Femur (tissue), 1 donor: Measurements from ENCODE around the gene CST5.
"Not testable (repeated sequence)": the region's sequence is repeated elsewhere in the genome, so short reads cannot be mapped to it uniquely, and the experiment has no call there.

Source experiments
- DNase-seq: peaks from one replicate; pipeline ENCODE4 v3.0.0-alpha.2; 2017

The CST5 gene, protein sequence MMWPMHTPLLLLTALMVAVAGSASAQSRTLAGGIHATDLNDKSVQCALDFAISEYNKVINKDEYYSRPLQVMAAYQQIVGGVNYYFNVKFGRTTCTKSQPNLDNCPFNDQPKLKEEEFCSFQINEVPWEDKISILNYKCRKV

DNA sequence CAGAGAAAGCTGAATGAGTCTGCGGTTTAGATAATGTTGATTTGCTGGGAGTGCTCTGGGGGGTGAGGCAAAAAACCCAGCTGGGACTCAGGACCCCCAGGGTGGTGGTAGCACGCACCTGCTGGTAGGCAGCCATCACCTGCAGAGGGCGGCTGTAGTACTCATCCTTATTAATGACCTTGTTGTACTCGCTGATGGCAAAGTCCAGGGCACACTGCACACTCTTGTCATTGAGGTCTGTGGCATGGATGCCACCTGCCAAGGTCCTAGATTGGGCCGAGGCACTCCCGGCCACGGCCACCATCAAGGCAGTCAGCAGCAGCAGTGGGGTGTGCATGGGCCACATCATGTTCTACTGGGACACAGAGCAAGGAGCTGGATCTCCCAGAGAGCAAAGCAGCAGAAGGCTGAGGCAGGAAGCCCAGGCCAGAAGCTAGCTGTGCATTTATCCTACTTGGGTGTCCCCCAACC lies at the start of gene CST5:
Gene CST5 (minus strand): TSS at position 421 of the 471 bp plus-strand sequence. CDS start 72 bp downstream, at position 349.
- DNase-seq: no peak

DNA sequence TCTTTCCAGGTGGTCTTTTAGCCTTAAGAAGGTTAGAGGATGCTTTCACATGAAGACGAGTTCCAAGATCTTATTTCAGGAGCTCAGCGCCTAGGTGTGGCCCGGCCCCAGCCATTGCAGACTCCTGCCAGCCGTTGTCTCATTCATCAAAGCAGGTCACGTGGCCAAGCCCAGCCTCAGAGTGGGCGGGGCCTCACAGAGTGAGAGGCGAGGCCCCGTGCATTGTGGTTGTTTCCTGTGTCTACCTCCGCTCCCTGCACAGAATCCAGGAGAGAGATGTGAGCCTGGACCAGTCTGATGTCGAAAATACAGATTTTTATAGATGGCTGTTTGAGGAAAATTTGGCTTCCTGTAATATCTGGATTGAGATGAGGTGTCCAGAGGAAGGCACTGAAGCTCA lies 49.2 kb upstream of the CST5 start:
- DNase-seq: no peak

DNA sequence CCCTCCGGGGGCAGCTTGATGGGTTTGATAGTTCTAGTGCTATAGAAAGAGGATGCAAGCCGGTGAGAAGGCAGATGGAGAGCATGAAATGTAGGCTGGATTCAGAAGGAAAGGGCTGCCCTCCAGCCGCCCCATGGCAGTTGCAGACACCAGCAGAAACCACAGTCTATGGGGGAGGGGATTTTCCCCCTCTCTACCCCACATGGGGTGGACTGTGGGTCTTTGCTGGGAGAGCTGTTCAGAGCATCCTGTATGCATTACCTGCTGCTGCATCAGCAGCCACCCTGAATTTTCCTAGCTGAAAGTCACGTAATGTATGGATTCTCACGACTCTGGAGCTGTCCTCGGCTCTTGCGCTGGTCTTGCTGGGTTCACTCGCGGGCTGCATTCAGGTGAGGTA lies 48.8 kb upstream of the CST5 start:
- DNase-seq: no peak

DNA sequence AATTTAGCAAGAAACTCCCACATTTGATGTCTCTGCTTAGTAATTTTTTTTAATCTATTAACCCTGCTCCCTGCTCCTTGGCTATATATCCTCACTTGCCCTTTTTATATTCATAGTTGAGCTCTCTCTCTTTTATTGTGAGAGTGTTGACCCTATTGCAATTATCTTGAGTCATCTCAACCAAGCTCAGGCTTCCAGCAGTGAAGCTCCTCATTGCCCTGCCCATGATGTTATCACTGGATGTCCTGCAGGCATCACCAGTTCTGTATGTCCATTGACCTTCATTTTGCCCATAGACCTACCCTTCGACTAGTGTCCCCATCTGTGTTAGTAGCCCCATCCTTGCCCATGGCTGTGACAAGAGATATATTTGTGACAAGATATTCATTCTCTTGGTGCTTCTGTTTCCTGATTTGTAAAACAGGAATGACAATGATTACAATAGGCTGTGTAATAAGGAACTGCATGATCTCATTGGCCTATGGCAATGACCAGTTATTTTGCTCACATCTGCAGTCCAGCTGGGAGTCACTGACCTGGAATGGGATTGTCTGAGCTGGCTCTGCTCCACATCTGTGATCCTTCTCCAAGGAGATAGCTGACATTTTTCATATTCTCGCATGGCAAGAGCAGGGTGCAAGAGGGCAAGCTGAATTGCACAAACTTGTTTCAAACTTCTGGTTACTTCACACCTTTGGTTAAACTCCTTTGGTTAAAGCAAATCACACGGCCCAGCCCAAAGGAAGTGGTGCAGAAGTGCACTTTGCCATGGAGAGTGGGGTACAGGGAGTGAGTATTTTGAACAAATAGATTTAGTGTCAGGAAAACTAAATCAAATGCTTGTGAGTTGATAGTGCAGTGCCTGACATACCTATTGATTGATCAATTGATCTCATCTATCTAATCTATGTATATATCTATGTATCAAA lies 47.7 kb upstream of the CST5 start:
- no peak for DNase-seq

DNA sequence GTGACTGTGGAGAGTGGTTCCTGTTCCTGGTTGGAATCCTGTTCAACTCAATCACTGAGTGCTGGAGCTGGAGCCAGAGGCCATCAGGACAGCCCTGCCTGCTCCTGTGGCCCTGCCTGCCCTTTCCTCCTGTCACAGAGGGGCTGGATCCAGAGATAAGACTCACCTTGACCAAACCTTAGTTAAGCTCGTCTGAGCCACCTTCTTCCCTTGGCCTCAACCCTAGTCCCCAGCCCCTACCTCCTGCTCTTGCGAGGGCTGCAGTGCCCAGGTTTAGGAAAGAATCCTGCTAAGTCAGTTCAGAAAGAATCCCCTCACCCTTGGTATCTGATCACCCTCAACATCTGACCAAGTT lies 47.0 kb upstream of the CST5 start:
- DNase-seq: no peak

DNA sequence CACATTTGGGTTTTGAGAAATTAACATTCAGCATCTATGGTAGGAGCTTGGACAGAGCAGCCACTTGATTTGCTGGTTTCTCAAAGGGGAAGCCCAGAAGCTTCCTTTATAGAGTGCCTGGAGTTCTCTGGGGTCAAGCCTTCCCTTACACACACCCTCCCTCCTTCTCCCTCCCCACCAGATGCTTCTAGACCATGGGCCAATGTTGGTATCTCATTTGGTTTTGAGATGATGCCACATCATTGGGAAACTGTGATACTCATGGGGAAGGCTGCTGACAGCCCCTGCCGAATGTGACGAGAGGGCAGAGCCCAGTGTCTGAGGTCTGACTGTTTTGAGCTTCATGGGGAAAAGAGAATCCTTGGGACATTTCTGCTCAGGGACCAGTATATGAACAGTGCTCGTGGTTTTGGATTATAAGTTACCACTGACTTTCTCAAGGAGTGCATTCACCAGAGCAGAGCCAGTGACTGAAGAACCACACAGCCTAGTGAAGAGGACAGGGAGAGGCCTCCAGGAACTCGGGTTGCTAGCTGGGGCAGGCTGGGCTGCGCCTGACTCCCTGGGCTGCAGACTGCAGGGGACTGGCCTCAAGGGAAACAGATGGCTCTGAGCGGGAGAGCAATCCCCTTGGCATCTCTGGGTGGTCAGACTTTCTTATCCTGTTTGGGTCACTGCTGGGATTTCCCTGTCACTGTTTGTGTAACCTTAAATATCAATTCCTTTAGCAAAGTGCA lies 46.4 kb upstream of the CST5 start:
- DNase-seq: no peak

DNA sequence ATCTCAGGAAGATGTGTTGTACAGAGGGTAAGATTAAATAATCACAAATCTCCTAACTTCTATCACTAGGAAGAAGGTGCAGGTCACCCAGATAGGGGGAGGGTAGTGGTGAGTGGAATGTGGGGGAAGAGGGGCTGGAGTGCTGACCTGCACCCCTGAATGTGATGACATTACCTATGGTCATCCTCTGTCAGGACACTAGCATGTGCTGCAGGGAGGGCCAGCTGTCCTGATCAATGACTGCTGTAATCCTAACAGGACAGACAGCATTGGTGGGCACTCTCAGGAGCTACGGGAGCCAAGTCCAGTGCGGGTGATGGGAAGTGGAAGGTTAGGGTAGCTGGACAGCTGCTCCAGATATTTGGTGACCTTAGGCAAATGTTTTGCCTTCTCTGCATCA lies 45.2 kb upstream of the CST5 start:
- no peak for DNase-seq

DNA sequence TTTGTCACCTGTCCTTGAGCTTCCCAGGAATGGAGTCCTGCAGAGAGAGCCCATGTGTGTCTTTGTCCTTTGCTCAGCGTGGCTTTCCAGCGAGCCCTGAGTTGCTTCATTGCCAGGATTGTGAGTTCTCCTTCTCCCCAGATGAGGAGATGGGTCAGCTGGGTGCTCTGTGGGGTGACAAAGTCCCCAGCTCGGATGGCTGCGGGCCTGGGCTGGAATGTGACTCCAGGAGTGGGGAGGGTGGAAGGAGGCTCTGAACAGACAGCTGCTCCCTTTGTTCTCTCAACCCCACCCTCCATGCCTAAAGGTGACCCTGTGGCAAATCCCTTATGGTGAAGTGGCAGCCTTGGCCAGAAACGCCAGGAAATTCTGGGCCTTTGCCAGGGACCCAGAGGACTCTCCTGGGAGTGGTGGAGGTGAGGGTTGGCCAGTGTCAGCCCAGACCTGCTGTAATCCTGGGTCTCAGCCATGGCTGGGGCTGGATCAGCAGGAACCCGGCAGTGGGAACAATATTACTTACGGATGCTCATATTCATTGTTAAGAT lies 44.4 kb upstream of the CST5 start:
- no peak for DNase-seq

DNA sequence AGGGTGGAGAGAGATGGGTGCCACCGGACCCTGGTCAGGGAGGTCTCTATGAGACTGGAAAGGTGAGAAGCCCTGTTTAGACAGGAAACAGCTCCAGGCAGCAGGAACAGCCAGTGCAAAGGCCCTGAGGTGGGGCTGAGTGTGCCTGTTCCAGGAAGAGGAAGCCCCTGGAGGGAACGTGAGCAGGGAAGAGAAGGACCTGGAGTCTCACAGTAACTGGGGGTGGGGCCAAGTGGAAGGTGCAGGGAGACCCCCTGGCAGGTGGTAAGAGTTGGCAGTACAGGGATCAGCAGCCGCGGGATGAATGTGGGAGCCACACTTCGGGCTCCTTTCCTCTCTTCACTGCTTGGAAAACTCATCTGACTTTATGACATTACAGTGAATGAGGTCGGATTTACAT lies 43.8 kb upstream of the CST5 start:
- no peak for DNase-seq

DNA sequence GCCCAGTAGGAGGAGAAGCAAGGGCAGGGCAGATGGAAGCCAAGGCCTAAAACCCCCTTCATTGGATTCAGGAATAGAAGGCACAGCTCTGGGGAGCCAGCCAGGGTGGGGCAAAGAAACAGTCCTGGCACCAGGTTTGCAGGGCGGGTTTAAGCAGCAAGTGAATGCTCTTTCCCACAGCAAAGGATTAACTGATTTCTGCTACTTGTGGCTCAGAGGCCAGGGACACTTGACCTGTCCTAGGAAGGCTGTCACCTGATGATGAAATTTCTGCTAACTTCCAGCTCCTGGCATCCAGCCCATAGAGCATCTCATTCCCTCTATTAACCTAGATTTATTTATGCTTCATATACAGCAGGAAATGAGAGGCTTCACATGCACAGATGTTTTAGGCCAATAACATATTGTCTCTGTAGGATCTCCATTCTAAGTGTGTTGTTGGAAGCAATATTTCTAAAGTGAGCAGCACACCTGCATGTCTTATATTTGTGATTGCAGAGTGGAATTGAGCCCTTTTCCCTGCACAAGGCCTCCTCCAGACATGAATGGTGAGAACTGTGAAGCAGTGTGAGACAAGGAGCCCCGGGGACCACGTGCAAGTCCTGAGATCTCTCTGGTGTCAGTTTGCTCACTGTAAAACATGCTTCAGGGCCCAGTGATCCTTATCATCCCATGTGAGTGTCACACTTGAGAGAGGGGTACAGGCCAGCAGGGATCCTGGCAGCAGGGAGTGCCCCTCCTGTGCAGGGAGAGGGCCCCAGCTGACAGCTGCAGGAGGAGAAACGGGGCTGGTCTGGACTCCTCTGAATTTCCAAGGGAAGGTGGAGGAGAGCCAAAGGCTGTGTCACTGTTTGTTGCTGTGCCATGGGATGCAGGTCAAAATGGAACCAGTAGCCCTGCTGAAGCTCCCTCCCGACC lies 41.1 kb upstream of the CST5 start:
- DNase-seq: peak; percentile 53

DNA sequence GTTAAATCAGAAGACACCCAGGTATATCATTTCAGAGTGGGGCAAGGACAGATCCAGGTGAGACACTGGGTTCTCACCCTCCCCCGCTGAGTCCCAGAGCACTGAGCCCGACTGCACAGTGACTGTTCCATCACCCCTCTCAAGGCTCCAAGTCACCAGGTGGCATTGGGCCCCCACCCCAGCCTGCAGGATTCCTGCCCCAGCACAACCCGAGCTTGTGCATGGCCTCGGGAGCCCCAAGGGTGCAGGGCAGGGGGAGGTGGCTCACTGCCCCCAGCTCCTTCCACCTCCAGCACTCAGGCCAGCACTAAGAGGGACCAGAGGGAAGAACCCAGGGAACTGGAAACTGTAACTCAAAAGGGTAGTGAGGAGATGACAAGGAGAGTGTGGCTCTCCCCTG lies 39.3 kb upstream of the CST5 start:
- no peak for DNase-seq

DNA sequence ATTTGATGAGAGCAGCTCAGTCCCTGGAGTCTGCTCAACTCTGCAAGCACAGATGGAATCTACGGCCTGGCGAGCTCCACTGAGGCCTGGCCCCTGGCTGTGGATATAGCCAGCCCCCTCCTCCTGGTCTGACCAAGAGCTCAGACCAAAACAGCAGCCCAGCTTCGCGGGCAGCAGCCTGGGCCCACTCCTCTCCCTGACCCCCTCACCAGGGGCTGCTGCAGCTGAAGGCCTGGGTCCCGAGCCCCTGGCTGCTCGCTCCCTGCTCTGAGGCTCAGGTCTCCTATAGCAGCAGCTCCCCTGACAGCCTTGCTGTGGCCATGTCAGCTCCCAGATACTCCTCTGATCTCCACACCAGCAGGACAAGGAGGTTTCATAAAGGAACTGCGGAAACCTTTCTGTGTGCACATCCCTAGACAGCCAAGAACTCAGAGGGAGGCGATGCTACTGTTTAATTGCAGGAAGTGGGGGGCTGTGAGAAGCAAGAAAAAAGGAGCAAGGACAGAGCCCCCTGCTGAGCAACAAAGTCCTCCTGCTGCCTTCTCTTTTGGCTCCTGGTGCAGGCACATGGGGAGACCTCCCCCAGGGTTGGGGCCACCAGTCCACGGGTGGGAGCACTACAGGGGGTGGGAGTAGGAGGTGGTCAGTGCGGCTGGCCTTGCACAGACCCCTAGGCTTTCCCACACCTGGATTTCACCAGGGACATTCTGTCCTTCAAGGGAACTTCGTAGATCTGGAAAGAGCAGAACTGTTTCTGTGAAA lies 38.7 kb upstream of the CST5 start:
- DNase-seq: no peak

DNA sequence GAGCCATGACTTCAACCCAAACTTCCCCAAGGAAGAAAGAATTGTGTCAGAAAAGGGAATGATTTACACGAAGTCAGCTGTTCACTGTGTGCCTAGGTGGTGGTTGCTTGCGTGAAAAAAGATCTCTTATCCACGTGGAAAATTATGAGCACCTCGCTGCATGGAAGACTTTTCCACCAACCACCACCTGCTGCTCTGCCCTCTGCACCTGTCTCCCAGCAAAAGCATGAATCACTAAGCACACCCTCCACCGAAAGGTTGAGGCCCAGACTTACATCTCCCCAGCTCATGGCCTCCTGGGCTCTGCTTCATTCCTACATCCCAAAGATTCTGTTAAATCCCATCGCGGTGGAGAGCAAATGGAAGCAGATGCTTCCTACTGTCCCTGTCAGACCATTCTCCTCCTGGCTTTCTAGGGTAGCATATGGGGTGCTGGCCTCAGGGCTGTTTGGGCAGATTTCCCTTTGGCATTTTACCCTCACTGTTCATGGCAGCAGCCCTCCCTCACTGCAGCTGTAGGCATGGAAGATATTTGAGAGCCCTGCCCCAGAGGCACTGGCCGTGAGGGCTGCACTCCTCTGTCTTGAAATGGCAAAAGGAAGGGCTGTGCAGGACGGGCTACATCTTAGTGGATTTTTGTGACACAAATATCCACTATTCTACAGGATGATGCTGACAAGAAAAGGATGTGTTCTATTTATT lies 37.6 kb upstream of the CST5 start:
- DNase-seq: no peak

DNA sequence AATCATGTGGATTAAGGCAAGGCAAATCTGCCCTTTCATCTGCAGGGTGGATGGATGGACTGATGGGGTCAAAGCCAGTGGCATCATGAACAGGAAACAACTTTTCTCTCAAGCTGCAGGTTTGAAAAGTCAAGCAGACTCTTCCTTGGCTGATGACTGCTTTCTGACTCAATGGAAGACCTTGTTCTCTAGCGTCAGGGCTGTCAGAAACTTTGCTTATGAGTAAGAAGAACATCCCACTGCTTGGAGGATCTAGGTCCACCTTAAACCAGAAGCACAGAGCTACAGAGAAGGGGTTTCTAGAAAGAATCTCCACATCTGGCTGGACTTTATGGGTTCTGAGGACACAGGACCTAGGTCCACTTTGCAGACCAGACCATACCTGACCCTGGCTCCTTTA lies 36.3 kb upstream of the CST5 start:
- no peak for DNase-seq

DNA sequence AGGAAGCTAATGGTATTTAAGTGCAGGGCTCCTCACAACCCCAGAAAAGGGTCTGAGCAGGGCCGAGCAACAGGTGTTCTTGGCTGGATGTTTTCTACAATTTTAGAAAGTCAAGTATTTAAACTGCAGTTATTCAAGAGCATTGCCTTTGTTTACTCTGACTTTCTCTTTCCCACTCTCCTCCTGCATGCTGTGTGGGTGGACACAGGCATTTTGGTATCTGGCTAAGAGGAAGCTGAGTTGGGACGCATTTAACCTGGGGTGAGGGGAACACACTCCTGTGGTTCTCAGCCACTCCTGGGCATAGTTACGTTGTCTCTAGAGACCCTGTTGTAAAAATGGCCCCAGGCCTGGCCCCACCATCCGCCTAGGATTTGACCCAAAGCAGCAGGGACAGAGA lies 34.9 kb upstream of the CST5 start:
- not testable (repeated sequence) for DNase-seq

DNA sequence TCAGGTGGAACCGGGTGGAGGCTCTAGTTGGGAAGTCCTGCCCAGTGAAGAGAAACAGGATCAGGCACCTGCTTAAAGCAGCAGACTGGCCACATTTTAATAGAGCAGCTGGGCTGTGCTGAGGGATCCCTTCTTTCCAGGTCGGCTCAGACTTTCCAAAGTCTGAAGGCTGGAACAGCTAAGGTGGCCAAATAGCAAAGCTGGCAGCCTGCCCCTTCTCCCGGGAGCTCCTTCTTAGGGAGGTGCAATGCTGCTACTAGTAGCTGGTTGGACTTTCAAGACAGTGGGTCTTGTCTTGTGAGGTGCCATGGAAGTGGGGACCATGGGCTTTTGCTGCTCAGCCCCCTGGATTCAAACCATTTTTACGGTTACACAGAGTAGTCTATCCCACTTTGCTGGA lies 30.7 kb upstream of the CST5 start:
- no peak for DNase-seq

DNA sequence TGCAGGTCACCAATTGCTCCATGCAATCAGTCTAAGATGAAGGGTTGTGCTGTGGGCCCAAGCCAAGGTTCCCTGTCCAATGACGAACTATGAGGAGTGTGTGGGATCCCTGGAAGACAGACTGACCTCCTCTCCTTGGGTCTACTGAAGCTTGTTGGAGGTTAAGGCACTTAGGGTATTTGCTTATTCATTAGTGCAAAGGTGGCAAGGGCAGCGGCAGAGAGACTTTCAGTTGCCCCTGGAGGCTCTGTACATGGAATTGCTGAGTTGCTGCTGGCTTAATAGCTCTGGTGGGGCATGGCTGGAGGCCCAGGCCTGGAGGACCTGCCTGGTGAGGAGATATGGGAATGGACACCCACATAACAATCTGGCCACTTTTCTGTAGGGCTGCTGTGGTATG lies 29.8 kb upstream of the CST5 start:
- no peak for DNase-seq

DNA sequence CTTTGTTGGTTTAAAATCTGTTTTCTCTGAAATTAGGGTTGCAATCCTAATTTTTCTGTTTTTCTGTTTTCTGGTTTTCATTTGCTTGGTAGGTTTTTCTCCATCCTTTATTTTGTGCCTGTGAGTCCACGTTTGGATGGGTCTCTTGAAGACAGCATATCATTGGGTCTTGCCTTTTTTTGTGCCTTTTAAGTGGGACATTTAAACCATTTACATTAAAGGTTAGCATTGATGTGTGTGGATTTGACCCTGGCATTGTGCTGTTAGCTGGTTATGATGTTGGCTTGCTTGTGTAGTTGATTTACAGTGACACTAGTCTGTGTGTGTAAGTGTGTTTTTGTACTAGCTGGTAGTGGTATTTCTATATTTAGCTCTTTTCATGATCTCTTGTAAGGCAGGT lies 28.0 kb upstream of the CST5 start:
- no peak for DNase-seq

DNA sequence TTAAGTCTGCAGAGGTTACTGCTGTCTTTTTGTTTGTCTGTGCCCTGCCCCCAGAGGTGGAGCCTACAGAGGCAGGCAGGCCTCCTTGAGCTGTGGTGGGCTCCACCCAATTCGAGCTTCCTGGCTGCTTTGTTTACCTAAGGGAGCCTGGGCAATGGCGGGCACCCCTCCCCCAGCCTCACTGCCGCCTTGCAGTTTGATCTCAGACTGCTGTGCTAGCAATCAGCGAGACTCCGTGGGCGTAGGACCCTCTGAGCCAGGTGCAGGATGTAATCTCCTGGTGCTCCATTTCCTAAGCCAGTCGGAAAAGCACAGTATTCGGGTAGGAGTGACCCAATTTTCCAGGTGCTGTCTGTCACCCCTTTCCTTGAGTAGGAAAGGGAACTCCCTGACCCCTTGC lies 22.8 kb upstream of the CST5 start:
- not testable (repeated sequence) for DNase-seq

DNA sequence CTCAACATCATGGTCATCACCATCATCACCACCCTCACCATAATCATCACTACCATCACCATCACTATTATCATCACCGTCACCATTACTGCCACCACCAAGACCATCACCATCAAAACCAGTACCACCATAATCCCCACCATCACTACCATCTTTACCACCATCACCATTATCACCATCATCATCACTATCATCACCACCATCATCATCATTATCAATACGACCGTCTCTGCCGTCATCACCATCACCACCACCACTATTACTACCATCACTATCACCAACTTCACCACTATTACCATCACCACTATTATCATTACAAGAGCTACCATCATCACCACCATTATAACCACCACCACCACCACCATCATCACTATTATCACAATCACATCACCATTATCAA lies 11.3 kb upstream of the CST5 start:
- not testable (repeated sequence) for DNase-seq

DNA sequence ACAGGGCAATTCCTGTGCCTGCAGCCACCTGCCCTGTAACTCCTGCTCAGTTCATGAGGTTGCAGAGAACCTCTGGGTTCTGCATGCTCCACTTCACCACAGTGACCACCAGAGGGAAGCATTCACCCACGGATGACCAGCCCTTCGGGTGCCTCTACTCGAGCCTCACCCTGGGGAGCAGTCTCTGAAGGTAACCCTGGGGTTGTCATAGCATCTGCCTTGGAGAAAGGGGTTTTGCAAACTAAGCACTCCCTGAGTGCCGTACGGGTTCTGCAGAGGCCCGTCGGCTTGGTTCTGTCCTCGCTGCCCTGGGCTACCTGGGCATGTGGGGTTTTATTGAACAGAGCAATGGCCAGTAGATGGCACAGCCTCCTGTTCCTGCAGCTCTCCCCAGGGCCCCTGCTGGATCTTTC lies 10.2 kb upstream of the CST5 start:
- peak; percentile 43 for DNase-seq
